SK-N-SH (cell line): ENCODE results near the gene NPIPB8.
"Not testable (repeated sequence)": the region's sequence is repeated elsewhere in the genome, so short reads cannot be mapped to it uniquely, and the experiment has no call there.

Experiments used
- EP300 ChIP-seq, 2 experiments: IDR thresholded peaks; 2 replicates each; pipeline versions ENCODE4 v1.4.0 to v1.6.1; 2012; ENCODE audit warnings: borderline replicate concordance in 1 of 2, low read depth in 1 of 2, low read length in 1 of 2
- FOSL2 ChIP-seq: IDR thresholded peaks from 2 replicates; pipeline ENCODE4 v1.4.0; 2012; ENCODE audit warnings: low read depth, mild to moderate bottlenecking, moderate library complexity, borderline replicate concordance
- GABPA ChIP-seq: IDR thresholded peaks from 2 replicates; pipeline ENCODE4 v1.4.0; 2012; ENCODE audit warnings: low read depth, mild to moderate bottlenecking
- IRF3 ChIP-seq: fragments of 150-350 bp; IDR thresholded peaks from 2 replicates; pipeline ENCODE4 v1.6.1; 2016; ENCODE audit warnings: mild to moderate bottlenecking, low read depth, low read length
- MEF2A ChIP-seq: IDR thresholded peaks from 2 replicates; pipeline ENCODE4 v1.4.0; 2012; ENCODE audit warnings: low read depth, borderline replicate concordance
- NRF1 ChIP-seq: IDR thresholded peaks from 2 replicates; pipeline ENCODE4 v1.6.1; 2012; ENCODE audit warnings: low read depth, mild to moderate bottlenecking, low read length
- POLR2AphosphoS5 ChIP-seq: IDR thresholded peaks from 2 replicates; pipeline ENCODE4 v1.6.1; 2012; ENCODE audit warnings: low read depth, low read length
- RAD21 ChIP-seq: IDR thresholded peaks from 2 replicates; pipeline ENCODE4 v1.6.1; 2012; ENCODE audit warnings: mild to moderate bottlenecking, low read length
- RFX5 ChIP-seq: IDR thresholded peaks from 2 replicates; pipeline ENCODE4 v1.6.1; 2012; ENCODE audit warnings: mild to moderate bottlenecking, improper control_type of control experiment, low read length
- SIN3A ChIP-seq: IDR thresholded peaks from 2 replicates; pipeline ENCODE4 v1.6.1; 2012; ENCODE audit warnings: low read depth, mild to moderate bottlenecking, low read length, moderate library complexity, borderline replicate concordance
- TCF12 ChIP-seq: IDR thresholded peaks from 2 replicates; pipeline ENCODE4 v1.4.0; 2012
- TF ChIP-seq, protein P1 (sequence below): fragments of 200-600 bp; sonication (generic); IDR thresholded peaks from 2 replicates; pipeline ENCODE4 v1.6.1; 2017; ENCODE audit warnings: antibody characterized with exemption, mild to moderate bottlenecking, moderate library complexity
- TF ChIP-seq, protein P2 (sequence below): fragments of 150-350 bp; IDR thresholded peaks from 2 replicates; pipeline ENCODE4 v1.6.1; 2017; ENCODE audit warnings: antibody characterized with exemption, low read length, low read depth, borderline replicate concordance

DNA sequence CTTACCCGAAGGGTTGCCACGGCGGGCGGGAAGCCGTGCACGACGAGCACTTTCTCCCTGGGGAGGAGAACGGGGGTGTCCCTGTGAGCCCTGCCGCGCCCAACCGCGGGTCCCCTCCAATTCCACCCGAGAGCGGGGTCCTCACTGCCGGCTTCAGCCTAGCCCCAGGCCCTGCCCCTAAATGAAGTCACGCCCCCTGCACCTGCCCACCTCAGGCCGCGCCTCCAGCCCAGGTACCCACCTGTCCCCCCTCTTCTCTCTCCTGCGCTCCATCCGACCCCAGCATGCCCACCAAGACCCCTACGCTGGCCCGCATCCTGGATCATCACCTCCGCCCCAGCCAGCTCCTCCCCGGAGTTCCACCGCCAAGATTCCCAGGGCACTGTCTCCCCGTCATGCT, 24.0 kb upstream of the NPIPB8 start:
- TF ChIP-seq RFX5; SIN3A; TCF12; EP300 (IDR thresholded peaks at IDR 0.05; ENCODE audit: borderline replicate concordance in 1 of 2, low read depth in 1 of 2, low read length in 1 of 2); GABPA; RAD21; POLR2AphosphoS5; FOSL2; IRF3; NRF1; MEF2A: not testable (repeated sequence)
- TF ChIP-seq, protein P1, sequence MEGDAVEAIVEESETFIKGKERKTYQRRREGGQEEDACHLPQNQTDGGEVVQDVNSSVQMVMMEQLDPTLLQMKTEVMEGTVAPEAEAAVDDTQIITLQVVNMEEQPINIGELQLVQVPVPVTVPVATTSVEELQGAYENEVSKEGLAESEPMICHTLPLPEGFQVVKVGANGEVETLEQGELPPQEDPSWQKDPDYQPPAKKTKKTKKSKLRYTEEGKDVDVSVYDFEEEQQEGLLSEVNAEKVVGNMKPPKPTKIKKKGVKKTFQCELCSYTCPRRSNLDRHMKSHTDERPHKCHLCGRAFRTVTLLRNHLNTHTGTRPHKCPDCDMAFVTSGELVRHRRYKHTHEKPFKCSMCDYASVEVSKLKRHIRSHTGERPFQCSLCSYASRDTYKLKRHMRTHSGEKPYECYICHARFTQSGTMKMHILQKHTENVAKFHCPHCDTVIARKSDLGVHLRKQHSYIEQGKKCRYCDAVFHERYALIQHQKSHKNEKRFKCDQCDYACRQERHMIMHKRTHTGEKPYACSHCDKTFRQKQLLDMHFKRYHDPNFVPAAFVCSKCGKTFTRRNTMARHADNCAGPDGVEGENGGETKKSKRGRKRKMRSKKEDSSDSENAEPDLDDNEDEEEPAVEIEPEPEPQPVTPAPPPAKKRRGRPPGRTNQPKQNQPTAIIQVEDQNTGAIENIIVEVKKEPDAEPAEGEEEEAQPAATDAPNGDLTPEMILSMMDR: not testable (repeated sequence)
- TF ChIP-seq, protein P2, sequence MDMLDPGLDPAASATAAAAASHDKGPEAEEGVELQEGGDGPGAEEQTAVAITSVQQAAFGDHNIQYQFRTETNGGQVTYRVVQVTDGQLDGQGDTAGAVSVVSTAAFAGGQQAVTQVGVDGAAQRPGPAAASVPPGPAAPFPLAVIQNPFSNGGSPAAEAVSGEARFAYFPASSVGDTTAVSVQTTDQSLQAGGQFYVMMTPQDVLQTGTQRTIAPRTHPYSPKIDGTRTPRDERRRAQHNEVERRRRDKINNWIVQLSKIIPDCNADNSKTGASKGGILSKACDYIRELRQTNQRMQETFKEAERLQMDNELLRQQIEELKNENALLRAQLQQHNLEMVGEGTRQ: not testable (repeated sequence)
